Endothelial cell of umbilical vein (primary cell): ENCODE measurements around the gene RND3. TPM values are rescaled to one million over a fixed set of nuclear protein-coding genes. Genes with fewer than 3 reads are reported as not detected.

ENCODE experiments used
- BruUV-seq: library from RNA; stranded (reverse); fragments of 400-500 nt; replicated peaks from 2 replicates; lab custom pipeline; 2021; lab: Mats Ljungman, UMichigan
- CTCF ChIA-PET: fragments of 300-600, 350-600 bp; sonication (Branson Sonifier 250); formaldehyde crosslinking; loops from one replicate; lab custom pipeline; 2021; ENCODE audit warnings: antibody characterized with exemption, inconsistent platforms; lab: Charles Lee
- POLR2A ChIA-PET: fragments of 300-600, 350-600 bp; sonication (Branson Sonifier 250); formaldehyde crosslinking; loops from one replicate; lab custom pipeline; 2021; ENCODE audit warnings: antibody characterized with exemption, inconsistent platforms; lab: Charles Lee
- DNase-seq: peaks from one replicate; pipeline ENCODE4 v3.0.0-alpha.2; 2011; ENCODE audit warnings: low read depth, low spot score
- FAIRE-seq: peaks from 2 replicates; lab custom pipeline; 2011; peaks lifted over from hg19 to GRCh38; lab: Jason Lieb, UNC
- H2AFZ ChIP-seq: 2 replicates; pipeline ENCODE4 v1.6.0; 2012; ENCODE audit warnings: low read depth, low read length, control low read depth, inconsistent platforms
- H3K27ac ChIP-seq: 2 replicates; pipeline ENCODE4 v1.5.1; 2011; ENCODE audit warnings: low read depth, mild to moderate bottlenecking, control low read depth, low read length, moderate library complexity; ENCODE audit not compliant: insufficient read depth
- H3K27me3 ChIP-seq, 2 experiments: 2 replicates each; pipeline versions ENCODE4 v1.6.0 to v1.6.1; 2011; ENCODE audit warnings: low read length in 2 of 2, mixed read lengths in 1 of 2; ENCODE audit not compliant: control insufficient read depth in 2 of 2, insufficient read depth in 2 of 2
- H3K36me3 ChIP-seq, 2 experiments: 2 replicates in 1 of 2; 3 replicates in 1 of 2; pipeline ENCODE4 v1.5.1; 2011; ENCODE audit warnings: low read length in 2 of 2, mild to moderate bottlenecking in 1 of 2, moderate library complexity in 1 of 2; ENCODE audit not compliant: control insufficient read depth in 2 of 2, insufficient read depth in 2 of 2; ENCODE audit errors: extremely low read depth in 1 of 2
- H3K4me1 ChIP-seq: 3 replicates; pipeline ENCODE4 v1.5.1; 2011; ENCODE audit warnings: mild to moderate bottlenecking, low read length; ENCODE audit not compliant: control insufficient read depth, insufficient read depth; ENCODE audit errors: extremely low read depth
- H3K4me2 ChIP-seq: 2 replicates; pipeline ENCODE4 v1.6.1; 2011; ENCODE audit warnings: low read length, control low read depth, mixed read lengths; ENCODE audit not compliant: insufficient read depth
- H3K4me3 ChIP-seq, 3 experiments: fragments of 200-600 bp in 1 of 3; sonication (generic), shearing (Covaris generic) in 1 of 3; replicated peaks in 1 of 3; 2 replicates each; pipeline ENCODE4 v1.5.1; 2011 to 2016; ENCODE audit warnings: control low read depth in 3 of 3, low read length in 3 of 3, mild to moderate bottlenecking in 2 of 3, inconsistent platforms in 1 of 3, low read depth in 1 of 3, moderate library complexity in 1 of 3; ENCODE audit not compliant: insufficient read depth in 1 of 3
- H3K79me2 ChIP-seq: 2 replicates; pipeline ENCODE4 v1.6.0; 2012; ENCODE audit warnings: low read length, inconsistent platforms; ENCODE audit not compliant: control insufficient read depth, insufficient read depth
- H3K9ac ChIP-seq: replicated peaks from 2 replicates; pipeline ENCODE3; 2011; ENCODE audit warnings: low read length, control low read depth; ENCODE audit not compliant: insufficient read depth; ENCODE audit errors: extremely low read depth
- H3K9me1 ChIP-seq: replicated peaks from 3 replicates; pipeline ENCODE4 v1.6.0; 2011; ENCODE audit warnings: mild to moderate bottlenecking, low read length; ENCODE audit not compliant: control insufficient read depth, insufficient read depth; ENCODE audit errors: extremely low read depth
- H3K9me3 ChIP-seq: replicated peaks from 2 replicates; pipeline ENCODE4 v1.5.1; 2012; ENCODE audit warnings: low read length, inconsistent platforms; ENCODE audit not compliant: control insufficient read depth, insufficient read depth
- H4K20me1 ChIP-seq: replicated peaks from 2 replicates; pipeline ENCODE3; 2011; ENCODE audit warnings: mild to moderate bottlenecking, low read length; ENCODE audit not compliant: control insufficient read depth, insufficient read depth; ENCODE audit errors: extremely low read depth
- CTCF ChIP-seq, 2 donors: IDR thresholded peaks; 1 replicate in 1 of 2; 2 replicates in 1 of 2; pipeline ENCODE4 v1.5.1; 2011; ENCODE audit warnings: low read length in 2 of 2, mild to moderate bottlenecking in 2 of 2, moderate library complexity in 2 of 2, control low read depth in 1 of 2, inconsistent platforms in 1 of 2, low read depth in 1 of 2; ENCODE audit not compliant: insufficient read depth in 1 of 2; ENCODE audit errors: extremely low read depth in 1 of 2
- FOS ChIP-seq: IDR thresholded peaks from 2 replicates; pipeline ENCODE4 v1.6.1; 2011; ENCODE audit warnings: mild to moderate bottlenecking, low read length, moderate library complexity, borderline replicate concordance; ENCODE audit not compliant: insufficient read depth
- GATA2 ChIP-seq: IDR thresholded peaks from 2 replicates; pipeline ENCODE4 v1.7.0; 2011; ENCODE audit warnings: low read depth, mild to moderate bottlenecking, moderate library complexity, mixed read lengths, low read length; ENCODE audit not compliant: insufficient read length, insufficient read depth
- POLR2AphosphoS5 ChIP-seq: IDR thresholded peaks from 2 replicates; pipeline ENCODE4 v1.6.1; 2012; ENCODE audit warnings: low read depth, mild to moderate bottlenecking, control low read depth, low read length, moderate library complexity; ENCODE audit not compliant: insufficient read depth
- dilution Hi-C: fragments of 300-500 bp; cut with MboI; formaldehyde crosslinking; loops from one replicate; pipeline ENCODE4 v1.15.0; 2019; ENCODE audit warnings: low sequenced_read_pairs; ENCODE audit not compliant: extremely low pct_ligation_motif_present
- intact Hi-C: fragments of 100-400 bp; cut with micrococcal nuclease; formaldehyde crosslinking; loops from one replicate; pipeline ENCODE4 v1.10.0; 2022
- polyA plus RNA-seq, 4 experiments: library from polyadenylated mRNA; depleted of rRNA in 3 of 4; stranded (reverse) in 3 of 4; unstranded in 1 of 4; fragments of >200 nt; gene quantifications; 2 replicates each; pipeline versions ENCODE4 v1.2.1 to v1.2.3, GENCODE V29; 2011 to 2012; ENCODE audit warnings: missing spikeins in 1 of 4
- total RNA-seq: library from RNA; stranded (reverse); gene quantifications from 2 replicates; pipeline ENCODE4 v1.2.3, GENCODE V29; 2021

Gene RND3
- total and polyA plus RNA-seq, 2 donors (not counting 3 experiments of a cell fraction or from before 2014, with no cell fraction given): 53.3 to 158 TPM

- peaks cover 7% of the 10 kb centered on the region for H3K4me1 ChIP-seq
- H3K9ac ChIP-seq: no peak overlapping the region
- no TSS peak for BruUV-seq
- DNase-seq: peak; percentile 41
- H3K9me3 ChIP-seq: no peaks in the 10 kb centered on the region
- no peaks in the 10 kb centered on the region for H3K36me3 ChIP-seq
- H4K20me1 ChIP-seq: no peaks in the 10 kb centered on the region
- no peak overlapping the region for H3K4me3 ChIP-seq
- H3K27me3 ChIP-seq: no peaks in the 10 kb centered on the region
- no peaks in the 10 kb centered on the region for H3K9me1 ChIP-seq
- peak overlapping the region; percentile 16 for H3K4me2 ChIP-seq
- dilution Hi-C loops: no loop called here
- FAIRE-seq: peak; percentile 65
- POLR2A ChIA-PET: no interaction called here
- intact Hi-C loops: no loop called here
- no peak overlapping the region for H3K27ac ChIP-seq
- no peak for TF ChIP-seq FOS
- TF ChIP-seq GATA2: peak; percentile 38
- H3K79me2 ChIP-seq: no peaks in the 10 kb centered on the region
- H2AFZ ChIP-seq: no peak overlapping the region
- CTCF ChIA-PET: interaction anchor here (0.8 kb wide), 1 partner anchor 15 kb away, joined by 3 read pairs; no protein-coding TSS in a partner anchor
These were observed 37.6 kb downstream of the RND3 start for GRCh38 chr2:150449856-150450255.

GRCh38 chr2:150445398-150445797, 42.1 kb downstream of the RND3 start:
- Histone ChIP-seq H3K36me3 (no peaks in the 10 kb centered on the region), H3K9ac (no peak overlapping the region), H3K27ac (no peak overlapping the region), H4K20me1 (no peaks in the 10 kb centered on the region), H3K27me3 (no peaks in the 10 kb centered on the region), H3K4me2 (no peak overlapping the region), H2AFZ (no peak overlapping the region), H3K4me3 (no peak overlapping the region), H3K79me2 (no peaks in the 10 kb centered on the region), H3K9me3 (no peaks in the 10 kb centered on the region), H3K9me1 (no peaks in the 10 kb centered on the region), H3K4me1 (peaks cover 7% of the 10 kb centered on the region)
- DNase-seq: no peak
- FAIRE-seq: no peak
- intact Hi-C loops (no loop called here), dilution Hi-C loops (no loop called here)
- no TSS peak for BruUV-seq
- POLR2A ChIA-PET: no interaction called here
- TF ChIP-seq POLR2AphosphoS5: no peak
- no peak for TF ChIP-seq FOS
- TF ChIP-seq CTCF (IDR thresholded peaks at IDR 0.05; ENCODE audit: extremely low read depth in 1 of 2, insufficient read depth in 1 of 2, low read depth in 1 of 2, low read length in 2 of 2): no peak
- CTCF ChIA-PET: no interaction called here
